Measurements from ENCODE around the gene SESN3.
A peak's percentile ranks its signal among the peaks of the same experiment; 100 is the strongest.
"Not testable (repeated sequence)": the region's sequence is repeated elsewhere in the genome, so short reads cannot be mapped to it uniquely, and the experiment has no call there.

The SESN3 gene

DNA sequence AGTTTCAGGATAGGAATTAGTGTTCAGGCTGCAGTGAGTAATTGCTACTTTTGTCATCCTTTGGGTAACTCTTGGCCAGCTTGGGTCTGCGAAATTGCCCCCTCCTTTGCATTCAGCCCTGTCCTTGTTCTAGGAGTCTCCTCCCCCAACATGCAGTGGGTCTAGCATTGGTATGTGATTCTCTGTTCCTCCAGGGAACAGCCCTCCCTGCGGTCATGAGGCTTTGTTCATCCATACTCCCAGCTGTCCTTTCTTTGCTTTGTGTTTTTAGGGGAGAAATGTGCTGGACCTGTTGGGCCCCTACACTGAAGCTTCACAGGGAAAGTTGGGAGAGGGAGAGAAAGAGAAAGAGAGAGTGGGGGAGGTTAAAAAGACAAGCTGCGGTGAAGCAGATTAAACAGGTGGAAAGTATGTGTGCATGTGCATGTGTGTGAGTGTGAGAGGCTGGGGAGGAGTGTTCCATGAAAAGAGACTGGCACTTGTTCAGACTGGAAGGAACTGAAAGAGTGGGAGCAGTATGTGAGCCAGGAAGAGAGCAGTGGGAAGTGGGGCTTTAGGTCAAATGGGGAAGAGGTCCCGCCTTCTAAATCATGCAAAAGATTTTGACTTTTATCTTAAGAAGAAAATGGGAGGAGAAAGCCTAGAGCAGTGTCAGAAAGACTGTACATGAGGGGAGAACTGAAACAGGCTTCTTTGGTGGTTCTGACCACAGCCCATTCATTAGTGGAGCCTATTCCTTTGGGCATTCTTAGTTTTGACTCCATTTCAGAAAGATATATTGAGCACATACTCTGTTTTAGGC, 17.9 kb upstream of the SESN3 start:
- no peak for DNase-seq (ENCODE audit: low spot score)

- DNase-seq (ENCODE audit: low spot score), result no peak
Measured at GRCh38 chr11:95247883-95248282, 16.9 kb upstream of the SESN3 start.

DNA sequence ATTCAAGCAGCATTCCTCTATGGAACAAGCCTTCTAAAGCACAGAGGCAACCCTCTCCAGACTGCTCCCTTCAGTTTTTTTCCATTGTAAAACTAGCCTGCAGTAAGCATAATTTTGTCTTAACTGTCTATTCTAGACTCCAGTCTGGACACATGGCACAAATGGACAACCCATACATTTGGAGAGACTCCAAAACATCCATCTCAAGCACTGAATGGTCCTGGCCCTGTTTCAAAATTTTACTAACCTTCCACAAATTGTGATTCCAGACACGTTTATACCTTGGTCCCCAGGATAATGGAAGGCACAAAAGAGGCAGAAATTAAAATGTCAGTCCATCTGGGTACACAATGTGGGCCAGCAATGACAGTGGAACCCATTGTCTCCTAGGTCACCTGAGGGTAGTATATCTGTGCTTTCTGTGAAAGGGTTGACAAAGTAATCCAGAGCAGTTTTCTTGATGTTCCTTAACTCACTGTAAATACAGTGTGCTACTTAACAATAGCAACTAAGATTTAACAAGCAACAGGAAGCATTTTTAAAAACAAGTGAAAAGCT, 16.2 kb upstream of the SESN3 start:
- no peak for DNase-seq (ENCODE audit: low spot score)

- no peak for DNase-seq (ENCODE audit: low spot score)
Measured at GRCh38 chr11:95245581-95245980, 14.6 kb upstream of the SESN3 start.

GRCh38 chr11:95245038-95245437, 14.0 kb upstream of the SESN3 start:
- DNase-seq (ENCODE audit: low spot score), result no peak

- no peak for DNase-seq (ENCODE audit: low spot score)
Measured at GRCh38 chr11:95243673-95244072, 12.7 kb upstream of the SESN3 start.

GRCh38 chr11:95242845-95243605, 12.0 kb upstream of the SESN3 start:
- DNase-seq (ENCODE audit: low spot score), result no peak

DNA sequence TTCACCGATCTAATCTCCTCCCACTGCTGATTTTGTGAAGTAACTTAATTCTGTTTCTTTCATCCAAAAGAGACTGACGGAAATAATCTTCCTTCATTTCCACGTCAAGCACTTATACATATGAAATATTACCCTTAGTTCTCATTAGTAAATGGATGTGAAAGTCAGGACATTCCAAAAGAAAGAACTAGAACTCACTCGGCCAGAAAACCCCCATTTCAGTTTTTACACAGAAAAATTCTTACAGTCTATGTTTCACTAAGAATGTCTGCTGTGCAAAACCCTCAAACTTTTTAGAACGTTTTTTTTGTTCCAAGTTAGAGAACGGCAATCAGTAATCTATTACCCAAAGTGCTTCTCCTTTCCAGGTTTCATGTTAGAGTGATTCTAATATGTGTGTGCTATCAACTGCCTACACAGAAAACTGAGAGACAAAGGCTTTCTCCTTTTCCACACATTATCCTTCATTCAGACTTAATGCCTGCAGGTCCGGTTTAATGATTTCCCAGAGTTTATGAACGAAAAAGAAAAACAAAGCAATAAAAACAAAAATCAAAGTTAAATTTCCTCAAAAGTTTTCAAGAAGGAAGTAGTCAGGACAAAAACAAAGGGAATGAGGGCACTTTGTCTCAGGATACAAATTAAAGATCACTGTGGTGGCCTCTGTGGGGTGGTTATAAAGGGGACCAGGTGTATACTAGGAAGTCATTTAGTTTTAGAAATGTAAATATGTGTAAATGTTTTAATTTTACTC, 11.3 kb upstream of the SESN3 start:
- DNase-seq (ENCODE audit: low spot score), result no peak

DNA sequence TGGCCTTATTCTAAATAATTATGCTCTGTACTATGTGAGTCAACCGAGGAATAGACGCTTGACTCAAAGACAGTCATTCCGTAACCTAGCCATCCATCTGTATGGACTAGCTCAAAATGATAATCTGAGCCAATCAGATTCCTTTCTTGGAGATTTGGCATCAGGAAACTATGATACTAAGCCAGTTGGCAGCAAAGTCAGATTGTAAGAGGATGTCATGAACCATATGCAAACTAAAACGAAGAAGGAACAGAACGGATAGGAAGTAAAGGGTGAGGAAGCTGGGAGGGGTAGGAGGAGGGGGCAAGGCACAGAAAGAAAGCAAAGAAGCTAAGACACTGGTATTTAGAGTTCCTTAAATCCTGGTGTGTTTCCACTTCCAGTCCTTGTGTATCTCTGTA, 10.7 kb upstream of the SESN3 start:
- DNase-seq (ENCODE audit: low spot score), result no peak

- no peak for DNase-seq (ENCODE audit: low spot score)
Measured at GRCh38 chr11:95239871-95240649, 9.1 kb upstream of the SESN3 start.

GRCh38 chr11:95232666-95233065, 1.7 kb upstream of the SESN3 start:
- DNase-seq (ENCODE audit: low spot score), result no peak

DNA sequence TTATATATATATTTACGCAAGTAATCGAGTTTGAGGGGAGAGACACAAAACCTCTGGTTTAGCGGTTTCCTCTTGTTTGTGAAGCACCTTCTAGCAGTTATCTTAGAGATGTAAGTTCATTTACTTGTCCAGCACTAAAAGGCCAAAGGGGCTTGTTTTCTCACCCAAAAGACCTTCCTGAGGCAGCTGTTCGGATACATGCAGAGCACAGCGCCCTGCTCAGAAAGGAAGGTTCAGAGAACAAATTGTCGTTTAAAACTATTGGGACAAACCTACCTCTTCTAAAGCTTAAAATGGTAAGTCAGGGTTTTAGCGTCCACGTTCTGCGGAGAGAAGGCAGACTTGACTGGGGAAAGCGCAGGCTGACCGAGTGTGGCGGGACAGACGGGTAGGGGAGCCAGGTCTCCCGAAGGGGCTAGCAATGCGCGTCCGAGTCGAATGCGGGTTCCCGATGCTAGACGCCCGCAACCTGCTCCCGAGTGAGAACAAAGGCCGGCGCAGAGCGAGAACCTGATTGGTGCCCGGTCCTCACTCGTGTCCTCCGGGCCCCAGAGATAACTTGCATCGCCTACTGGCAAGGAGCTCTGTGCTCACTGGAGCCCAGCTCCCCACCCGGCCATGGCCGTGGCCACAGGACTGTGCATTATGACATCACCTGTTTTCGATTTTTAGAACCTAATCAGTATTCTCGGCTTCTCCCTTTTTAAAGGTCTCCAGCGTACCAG, 1.0 kb upstream of the SESN3 start:
- DNase-seq (ENCODE audit: low spot score), result peak; percentile 72

DNA sequence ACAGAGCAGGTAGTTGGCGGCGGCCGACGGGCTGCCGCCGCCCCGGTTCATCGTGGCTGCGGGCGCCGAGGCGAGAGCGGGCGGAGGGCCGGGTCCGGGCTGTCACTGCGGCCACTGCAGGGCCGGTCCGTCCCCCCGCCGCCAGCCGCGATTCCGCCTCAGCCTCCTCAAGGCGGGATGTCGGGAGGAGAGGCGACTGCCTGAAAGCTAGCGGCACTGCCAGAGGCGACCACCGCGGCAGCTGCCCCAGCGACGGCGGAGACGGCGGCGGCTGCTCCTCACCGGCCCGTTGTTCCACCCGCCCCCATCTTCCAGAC, 234 bp downstream of the SESN3 start:
- DNase-seq (ENCODE audit: low spot score), result no peak

- DNase-seq (ENCODE audit: low spot score), result peak; percentile 45
Measured at GRCh38 chr11:95229993-95230809, 801 bp downstream of the SESN3 start.

GRCh38 chr11:95229199-95229992, 1.6 kb downstream of the SESN3 start:
- DNase-seq (ENCODE audit: low spot score), result peak; percentile 58

- no peak for DNase-seq (ENCODE audit: low spot score)
Measured at GRCh38 chr11:95228081-95228749, 2.8 kb downstream of the SESN3 start.

- DNase-seq (ENCODE audit: low spot score), result not testable (repeated sequence)
Measured at GRCh38 chr11:95227060-95227459, 3.9 kb downstream of the SESN3 start.

DNA sequence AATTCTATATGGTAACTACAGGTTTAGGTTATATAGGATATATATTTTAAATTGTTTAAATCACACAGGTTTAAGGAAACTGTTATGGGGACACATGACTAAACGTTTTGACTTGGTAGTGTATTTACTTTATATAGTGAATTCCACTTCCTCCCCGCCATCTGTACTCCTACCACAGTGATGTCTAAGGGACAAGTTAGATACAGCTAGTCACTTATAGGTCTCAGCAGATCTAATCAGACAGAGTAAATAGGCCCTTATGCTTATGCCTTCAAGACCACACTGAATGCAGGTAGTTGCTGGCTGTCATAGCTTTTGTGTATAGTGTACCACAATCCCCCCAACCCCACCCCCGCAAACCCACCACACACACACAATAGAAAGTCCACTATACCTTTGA, 8.2 kb downstream of the SESN3 start:
- no peak for DNase-seq (ENCODE audit: low spot score)

DNA sequence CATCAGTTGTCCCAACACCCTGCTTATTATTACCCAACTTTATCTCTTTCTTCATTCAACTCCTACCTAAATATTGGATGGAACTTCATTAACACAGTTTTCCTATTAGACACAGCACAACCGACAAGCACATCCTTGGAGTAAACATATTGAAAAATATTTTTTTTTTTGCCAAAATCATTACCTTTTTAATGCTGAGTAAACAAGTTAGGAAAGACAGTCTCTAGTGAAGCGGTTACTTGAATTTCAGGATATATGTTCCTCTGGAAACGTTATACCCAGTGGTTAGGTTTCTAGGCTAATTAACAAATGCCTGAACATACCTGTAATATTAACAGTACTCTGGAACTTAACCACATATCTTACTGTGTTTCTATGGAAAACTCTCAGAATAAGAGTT, 11.4 kb downstream of the SESN3 start:
- DNase-seq (ENCODE audit: low spot score), result no peak

All from globus pallidus (tissue), 1 donor.